Uterus (tissue), 4 donors: ENCODE data around the gene LUM. TPM values are rescaled to one million over a fixed set of nuclear protein-coding genes. Genes with fewer than 3 reads are reported as not detected.
A peak's percentile ranks its signal among the peaks of the same experiment; 100 is the strongest.

ENCODE experiments used
- DNase-seq, 2 donors: peaks; one replicate each; pipeline ENCODE4 v3.0.0-alpha.2; 2019 to 2020
- H3K27ac ChIP-seq, 2 donors: fragments of 200-600 bp; sonication (generic); 1 replicate in 1 of 2; 2 replicates in 1 of 2; pipeline ENCODE4 v1.5.1; 2016 to 2018
- H3K27me3 ChIP-seq, 2 donors: fragments of 200-600 bp; sonication (generic); one replicate each; pipeline ENCODE4 v1.5.1; 2018 to 2019; ENCODE audit warnings: control low read depth in 1 of 2
- H3K36me3 ChIP-seq, 2 donors: fragments of 200-600 bp; sonication (generic); one replicate each; pipeline ENCODE4 v1.5.1; 2019; ENCODE audit warnings: control low read depth in 1 of 2
- H3K4me1 ChIP-seq, 2 donors: fragments of 200-600 bp; sonication (generic); one replicate each; pipeline ENCODE4 v1.5.1; 2018 to 2019; ENCODE audit warnings: control low read depth in 1 of 2
- H3K4me3 ChIP-seq, 2 donors: fragments of 200-600 bp; sonication (generic); 1 replicate in 1 of 2; 2 replicates in 1 of 2; pipeline ENCODE4 v1.5.1; 2018 to 2019; ENCODE audit warnings: mild to moderate bottlenecking in 1 of 2
- H3K9me3 ChIP-seq, 2 donors: fragments of 200-600 bp; sonication (generic); one replicate each; pipeline ENCODE4 v1.5.1; 2019; ENCODE audit warnings: control low read depth in 1 of 2
- CTCF ChIP-seq, 4 experiments: fragments of 200-600 bp in 2 of 4; fragments of 450-650 bp in 2 of 4; sonication (generic) in 2 of 4; IDR thresholded peaks; one replicate each; pipeline ENCODE4 v1.5.1; 2016 to 2019; ENCODE audit warnings: antibody characterized with exemption in 4 of 4, mild to moderate bottlenecking in 2 of 4, moderate library complexity in 1 of 4
- POLR2A ChIP-seq, 2 donors: fragments of 450-650 bp; IDR thresholded peaks; one replicate each; pipeline ENCODE4 v1.6.1; 2016; ENCODE audit warnings: antibody characterized with exemption in 2 of 2, mild to moderate bottlenecking in 1 of 2, moderate library complexity in 1 of 2
- intact Hi-C: fragments of 100-400 bp; cut with DNase I; formaldehyde crosslinking; loops from one replicate; pipeline ENCODE4 v1.15.1; 2023; ENCODE audit warnings: low total_unique reads
- total RNA-seq, 4 donors: library from RNA; depleted of rRNA in 3 of 4; stranded (reverse); fragments of >200 nt in 3 of 4; gene quantifications; one replicate each; pipeline versions ENCODE4 v1.1.0 to v1.2.4, GENCODE V29; 2014 to 2023
- donor health status: DM: yes; HTN: yes; CAD: no.

Gene LUM
- total RNA-seq, 4 donors from 2014 or later = 79.4 to 930 (median 325) TPM

- intact Hi-C loops = no loop called here
- no peak for DNase-seq
These were observed 11.5 kb downstream of the LUM start for GRCh38 chr12:91099836-91100235.

GRCh38 chr12:91099341-91099740 is 12.0 kb downstream of the LUM start:
- no peaks in the 10 kb centered on the region for H3K27me3 ChIP-seq
- no peak overlapping the region for H3K4me3 ChIP-seq
- TF ChIP-seq POLR2A (IDR thresholded peaks at IDR 0.05) (no peak), CTCF (IDR thresholded peaks at IDR 0.05) (no peak)
- no peaks in the 10 kb centered on the region for H3K9me3 ChIP-seq
- no peak for DNase-seq
- no peaks in the 10 kb centered on the region for H3K36me3 ChIP-seq
- no peaks in the 10 kb centered on the region for H3K4me1 ChIP-seq
- intact Hi-C loops = no loop called here
- peak overlapping the region; percentile 57 to 75 for H3K27ac ChIP-seq

More at GRCh38 chr12:91099836-91100235, 11.5 kb downstream of the LUM start:
- no peaks in the 10 kb centered on the region for H3K27me3 ChIP-seq
- no peaks in the 10 kb centered on the region for H3K36me3 ChIP-seq
- no peak overlapping the region for H3K4me3 ChIP-seq
- H3K9me3 ChIP-seq = no peaks in the 10 kb centered on the region
- no peaks in the 10 kb centered on the region for H3K4me1 ChIP-seq
- H3K27ac ChIP-seq = peak overlapping the region; percentile 57 to 75
- TF ChIP-seq POLR2A (IDR thresholded peaks at IDR 0.05) = no peak
- no peak for TF ChIP-seq CTCF (IDR thresholded peaks at IDR 0.05)

- Histone ChIP-seq H3K4me3 (no peak overlapping the region), H3K27ac (peak overlapping the region; percentile 57 to 75), H3K4me1 (no peaks in the 10 kb centered on the region), H3K36me3 (no peaks in the 10 kb centered on the region), H3K9me3 (no peaks in the 10 kb centered on the region), H3K27me3 (no peaks in the 10 kb centered on the region)
- intact Hi-C loops = no loop called here
- peak; percentile 39 to 74 for DNase-seq
- TF ChIP-seq POLR2A (IDR thresholded peaks at IDR 0.05) = no peak
- no peak for TF ChIP-seq CTCF (IDR thresholded peaks at IDR 0.05)
These were observed 12.4 kb downstream of the LUM start for GRCh38 chr12:91098941-91099340.

GRCh38 chr12:91098461-91098860 is 12.8 kb downstream of the LUM start:
- H3K4me3 ChIP-seq = no peak overlapping the region
- TF ChIP-seq CTCF (IDR thresholded peaks at IDR 0.05) = no peak
- no peak for TF ChIP-seq POLR2A (IDR thresholded peaks at IDR 0.05)
- no peaks in the 10 kb centered on the region for H3K9me3 ChIP-seq

GRCh38 chr12:91094957-91095356 is 16.3 kb downstream of the LUM start:
- H3K27ac ChIP-seq = no peak overlapping the region
- no peaks in the 10 kb centered on the region for H3K27me3 ChIP-seq
- no peak overlapping the region for H3K4me3 ChIP-seq
- H3K4me1 ChIP-seq = no peaks in the 10 kb centered on the region
- intact Hi-C loops = no loop called here
- DNase-seq = no peak
- H3K9me3 ChIP-seq = no peaks in the 10 kb centered on the region
- TF ChIP-seq CTCF (IDR thresholded peaks at IDR 0.05) = no peak
- no peak for TF ChIP-seq POLR2A (IDR thresholded peaks at IDR 0.05)
- H3K36me3 ChIP-seq = no peaks in the 10 kb centered on the region

More at GRCh38 chr12:91098461-91098860, 12.8 kb downstream of the LUM start:
- intact Hi-C loops = no loop called here
- Histone ChIP-seq H3K27me3 (no peaks in the 10 kb centered on the region), H3K27ac (peak overlapping the region; percentile 57 to 75), H3K4me1 (no peaks in the 10 kb centered on the region), H3K36me3 (no peaks in the 10 kb centered on the region)
- no peak for DNase-seq
